KG1 (cell line): ENCODE data around the gene MEIS3.

Experiments
- DNase-seq: peaks from one replicate; lab custom pipeline; 2025; lab: John Stamatoyannopoulos, UW

Gene MEIS3

DNA sequence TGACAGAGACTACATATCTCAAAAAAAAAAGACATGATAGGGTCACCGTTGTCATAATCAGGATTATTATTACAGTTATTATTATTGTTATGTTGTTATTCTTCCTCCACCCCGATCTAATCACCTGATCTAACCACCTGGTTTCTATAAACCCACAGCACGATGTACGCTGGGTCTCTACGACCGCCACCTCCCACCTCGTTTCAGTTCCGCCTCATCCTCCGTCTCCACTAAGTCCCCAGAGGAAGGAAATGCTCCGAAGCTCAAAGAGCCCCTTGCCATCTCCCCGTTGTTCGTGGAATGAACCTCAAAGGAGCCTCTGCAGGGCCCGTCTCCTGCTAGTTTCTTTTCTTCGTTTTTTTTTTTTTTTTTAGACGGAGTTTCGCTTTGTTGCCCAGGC is 15.9 kb upstream of the MEIS3 start:
- no peak for DNase-seq

DNA sequence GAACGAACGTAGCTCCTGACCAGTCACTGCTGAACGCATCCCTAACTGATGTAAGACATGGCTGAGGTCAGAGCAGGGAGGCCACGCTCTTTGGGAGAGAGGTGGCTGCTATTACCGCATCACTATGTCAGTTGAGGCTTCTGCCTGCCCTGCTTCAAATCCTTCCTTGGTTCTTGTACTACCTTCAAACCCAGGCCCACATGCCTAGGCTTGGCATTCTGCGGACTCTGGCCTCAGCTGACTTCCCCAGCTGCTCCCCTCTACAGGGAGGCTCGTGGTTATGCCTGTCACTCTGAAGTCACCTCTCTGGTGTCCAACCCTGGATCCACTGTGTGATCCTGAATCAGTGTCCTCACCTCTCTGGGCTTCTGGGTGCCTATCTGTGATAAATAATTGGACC is 14.8 kb upstream of the MEIS3 start:
- no peak for DNase-seq

DNA sequence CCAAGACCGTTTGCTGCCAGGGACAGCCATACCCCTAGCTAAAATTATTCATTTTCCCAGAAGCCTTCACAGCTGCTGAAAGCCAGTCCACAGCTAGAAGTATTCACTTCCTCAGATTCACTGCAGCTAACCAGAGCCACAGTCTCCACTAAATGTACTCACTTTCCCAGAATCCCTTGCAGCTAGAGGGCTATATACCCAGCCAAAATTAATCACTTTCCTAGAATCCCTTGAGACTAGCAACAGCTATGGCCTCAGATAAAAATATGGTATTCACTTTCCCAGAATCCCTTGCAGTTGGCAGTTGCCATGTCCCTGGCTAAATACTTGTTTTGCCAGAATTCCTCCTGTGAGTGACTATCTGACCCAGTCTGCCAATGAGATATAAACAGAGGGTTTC is 13.8 kb upstream of the MEIS3 start:
- no peak for DNase-seq

DNA sequence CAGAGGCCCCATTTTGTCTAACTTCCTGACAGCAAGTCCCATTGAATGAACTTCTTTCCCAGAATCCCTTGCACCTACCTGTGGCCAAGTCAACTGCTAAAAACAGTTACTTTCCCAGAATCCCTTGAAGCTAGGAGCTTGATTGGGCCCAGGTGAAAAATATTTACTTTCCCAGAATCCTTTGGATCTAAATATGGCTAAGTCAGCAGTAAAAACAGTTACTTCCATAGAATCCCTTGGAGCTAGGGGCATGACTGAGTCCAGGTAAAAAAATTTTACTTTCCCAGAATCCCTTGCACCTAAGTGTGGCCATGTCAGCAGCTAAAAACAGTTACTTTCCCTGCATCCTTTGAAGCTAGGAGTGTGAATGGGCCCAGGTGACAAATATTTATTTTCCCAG is 13.2 kb upstream of the MEIS3 start:
- no peak for DNase-seq

DNA sequence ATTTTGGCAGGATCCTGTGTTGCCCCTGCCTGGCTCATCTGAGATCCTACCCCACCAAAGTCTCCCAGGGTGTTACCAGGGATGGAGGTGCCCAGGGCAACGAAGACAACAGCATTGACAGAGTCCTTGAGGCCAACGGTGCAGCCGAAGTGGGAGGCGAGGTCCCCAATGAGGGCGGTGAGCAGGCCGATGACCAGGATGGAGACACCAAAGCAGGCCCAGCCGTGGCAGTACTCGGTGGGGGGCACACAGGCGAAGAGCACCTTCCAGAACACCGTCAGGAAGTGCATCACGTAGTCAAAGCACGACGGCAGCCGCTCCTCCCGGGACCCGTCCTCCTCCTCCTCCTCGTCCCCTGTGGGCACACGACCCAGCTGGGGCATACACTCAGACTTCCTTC is 12.8 kb upstream of the MEIS3 start:
- DNase-seq, result no peak

DNA sequence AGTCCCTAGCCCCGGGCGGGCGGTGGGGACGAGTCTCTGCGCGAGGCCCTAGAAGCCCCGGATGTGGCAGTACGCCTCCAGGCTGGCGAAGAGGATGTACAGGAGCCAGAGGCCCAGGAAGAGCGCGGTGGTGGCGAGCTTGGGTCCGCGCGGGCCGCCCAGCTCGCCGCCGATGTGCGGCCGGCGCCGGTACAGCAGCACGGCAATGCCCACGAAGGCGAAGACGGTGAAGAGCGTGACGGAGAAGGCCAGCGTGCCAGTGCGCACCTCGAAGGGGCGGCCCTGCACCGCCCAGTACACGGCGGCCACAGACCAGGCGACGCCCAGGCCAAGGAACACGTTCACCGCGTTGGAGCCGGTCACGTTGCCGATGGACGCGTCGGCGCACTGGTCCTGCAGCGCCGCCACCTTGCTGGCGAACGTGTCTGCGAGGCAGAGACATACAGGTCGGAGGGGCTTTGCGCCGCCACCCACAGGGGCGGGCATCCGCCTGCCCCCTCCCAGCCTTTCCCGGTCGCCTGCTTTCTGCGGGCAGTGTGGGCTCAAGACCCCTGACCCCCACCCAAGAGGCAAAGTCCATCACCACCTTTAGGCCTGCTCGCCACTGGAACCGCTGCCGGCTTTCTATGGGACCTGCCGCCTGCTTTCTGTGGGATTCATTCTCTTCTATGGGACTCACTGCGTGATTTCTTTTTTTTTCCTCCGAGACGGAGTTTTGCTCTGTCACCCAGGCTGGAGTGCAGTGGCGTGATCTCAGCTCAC is 10.9 kb upstream of the MEIS3 start:
- DNase-seq, result peak; percentile 15

DNA sequence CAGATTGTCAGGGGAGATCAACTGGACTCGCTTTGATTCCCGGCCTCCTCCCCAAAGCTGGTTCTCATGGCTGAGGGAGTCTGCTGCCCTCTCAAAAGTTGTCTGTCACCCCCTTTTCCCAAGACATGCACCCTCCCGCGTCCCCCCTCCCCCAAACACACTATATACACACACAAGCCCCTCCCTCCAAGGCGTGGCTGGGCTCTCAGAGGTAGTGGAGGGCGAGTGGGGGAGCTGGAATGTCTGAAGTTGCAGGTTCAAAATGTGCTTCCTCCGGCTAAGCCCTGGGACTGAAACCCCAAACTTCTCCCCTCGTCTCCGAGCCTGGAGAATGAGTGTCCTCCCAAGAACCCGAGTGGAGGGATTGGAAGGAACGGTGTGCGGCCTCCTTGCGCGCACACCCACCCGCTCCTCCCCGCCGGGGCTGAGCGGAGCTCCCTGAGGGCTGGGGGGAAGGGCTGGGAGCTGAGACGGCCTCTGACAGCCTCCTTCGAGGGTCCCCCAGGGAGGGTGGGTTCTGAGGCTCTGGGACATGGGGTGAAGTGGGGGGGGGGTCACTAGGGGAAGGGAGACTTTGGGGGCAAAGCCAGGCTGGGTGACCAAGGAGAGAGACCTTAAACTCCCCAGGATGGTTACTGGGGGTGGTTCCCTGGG is 9.9 kb upstream of the MEIS3 start:
- no peak for DNase-seq

DNA sequence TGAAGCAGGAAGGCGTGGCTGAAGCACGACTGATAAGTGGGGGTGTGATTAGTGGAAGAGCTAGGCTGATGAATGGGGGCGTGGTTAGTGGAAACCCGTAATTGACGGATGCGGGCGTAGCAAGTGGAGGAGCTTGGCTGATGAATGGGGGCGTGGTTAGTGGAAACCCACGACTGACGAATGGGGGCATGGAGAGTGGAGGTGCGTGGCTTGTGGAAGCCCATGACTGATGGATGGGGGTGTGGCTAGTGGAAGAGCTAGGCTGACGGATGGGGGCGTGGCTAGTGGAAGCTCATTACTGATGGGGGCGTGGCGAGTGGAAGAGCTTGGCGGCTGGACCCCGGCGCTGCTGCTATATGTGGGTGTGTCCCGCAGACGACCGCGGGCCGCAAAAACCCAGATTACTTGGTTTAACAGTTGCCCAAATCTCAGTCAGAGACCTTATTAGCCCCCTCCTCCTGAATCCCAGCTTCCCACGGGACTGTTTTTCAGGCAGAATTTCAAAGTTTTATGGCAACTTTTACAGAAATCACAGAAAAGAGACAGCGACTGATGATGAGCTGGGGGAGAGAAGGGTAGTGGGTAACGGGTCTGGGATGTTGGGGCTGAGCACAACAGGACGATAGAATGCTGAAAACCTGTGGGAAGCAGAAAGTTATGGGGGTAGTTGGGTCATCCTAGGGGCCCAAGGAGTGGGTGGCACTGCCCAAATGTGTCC is 9.0 kb upstream of the MEIS3 start:
- no peak for DNase-seq

DNA sequence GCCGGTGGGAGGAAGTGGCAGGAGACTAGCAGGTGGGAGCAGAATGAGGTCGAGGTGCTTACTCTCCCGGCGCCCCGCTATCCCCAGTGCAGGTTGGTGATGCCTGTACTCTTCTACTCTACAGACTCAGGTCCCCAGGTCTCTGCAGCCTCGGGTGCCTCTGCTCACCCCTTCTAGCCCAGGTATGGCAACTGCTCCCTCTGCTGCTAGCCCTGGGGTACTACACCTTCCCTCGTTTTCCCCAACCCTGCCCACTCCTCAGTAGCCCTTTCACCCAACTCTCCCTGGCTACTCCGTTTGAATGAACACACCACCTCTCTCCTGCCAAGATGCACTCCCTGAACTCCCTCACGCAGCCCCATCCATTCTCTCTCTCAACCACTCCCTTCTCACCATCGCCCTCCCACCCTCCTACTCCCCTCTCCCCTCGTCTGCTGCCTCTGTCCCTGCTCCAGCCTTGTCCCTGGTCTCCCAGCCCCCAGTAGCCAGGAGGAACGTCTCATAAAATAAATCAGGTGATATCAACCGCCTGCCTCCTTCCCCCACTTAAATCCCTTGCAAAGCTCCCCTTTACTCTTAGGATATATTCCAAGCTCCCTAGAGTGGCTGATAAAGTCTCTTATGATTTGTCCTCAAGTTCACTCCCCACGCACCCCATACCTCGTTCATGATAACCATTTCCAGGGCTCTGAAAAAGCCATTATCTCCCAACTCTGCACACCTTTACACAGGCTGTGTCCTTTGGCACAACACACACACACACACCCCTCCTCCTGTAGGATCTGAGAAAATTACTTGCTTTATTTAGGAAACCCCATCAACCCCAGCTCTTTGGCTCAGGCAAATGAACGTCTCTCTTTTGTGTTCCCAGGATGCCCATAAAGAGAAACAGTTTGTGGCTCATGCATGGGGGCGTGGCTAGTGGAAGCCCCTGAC is 8.2 kb upstream of the MEIS3 start:
- DNase-seq, result peak; percentile 38

DNA sequence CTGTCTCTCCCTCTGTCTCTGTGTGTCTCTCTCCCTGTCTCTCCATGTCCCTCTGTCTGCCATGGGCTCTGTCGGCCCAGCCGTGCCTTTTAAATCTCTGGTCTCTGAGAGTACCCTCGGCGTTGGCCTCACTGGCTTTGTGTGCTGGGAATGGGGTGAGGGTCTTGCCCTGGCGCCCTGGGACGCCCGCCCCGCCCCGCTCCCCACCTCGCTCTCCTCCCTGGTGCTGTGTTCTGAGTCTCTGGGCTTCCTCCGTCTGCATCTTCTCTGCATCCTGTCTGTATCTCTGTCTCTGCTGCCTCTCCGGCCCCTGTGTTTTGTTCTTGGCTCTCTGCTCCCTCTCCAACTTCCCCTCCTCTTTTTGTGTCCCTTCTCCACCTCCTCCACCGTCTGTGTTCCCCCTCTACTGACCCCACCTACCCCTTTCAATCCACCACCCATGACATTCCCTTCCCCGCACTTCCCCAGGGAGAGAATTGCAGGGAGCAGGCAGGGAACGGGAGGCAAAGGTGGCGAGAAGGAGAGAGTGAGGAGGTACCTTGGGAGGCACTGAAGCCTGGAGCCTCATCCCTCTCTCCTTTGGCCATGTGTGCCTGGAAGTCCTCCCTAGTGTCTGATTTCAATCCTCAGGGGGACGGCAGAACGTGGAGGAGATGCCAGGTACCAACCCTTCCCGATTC is 4.0 kb upstream of the MEIS3 start:
- no peak for DNase-seq

DNA sequence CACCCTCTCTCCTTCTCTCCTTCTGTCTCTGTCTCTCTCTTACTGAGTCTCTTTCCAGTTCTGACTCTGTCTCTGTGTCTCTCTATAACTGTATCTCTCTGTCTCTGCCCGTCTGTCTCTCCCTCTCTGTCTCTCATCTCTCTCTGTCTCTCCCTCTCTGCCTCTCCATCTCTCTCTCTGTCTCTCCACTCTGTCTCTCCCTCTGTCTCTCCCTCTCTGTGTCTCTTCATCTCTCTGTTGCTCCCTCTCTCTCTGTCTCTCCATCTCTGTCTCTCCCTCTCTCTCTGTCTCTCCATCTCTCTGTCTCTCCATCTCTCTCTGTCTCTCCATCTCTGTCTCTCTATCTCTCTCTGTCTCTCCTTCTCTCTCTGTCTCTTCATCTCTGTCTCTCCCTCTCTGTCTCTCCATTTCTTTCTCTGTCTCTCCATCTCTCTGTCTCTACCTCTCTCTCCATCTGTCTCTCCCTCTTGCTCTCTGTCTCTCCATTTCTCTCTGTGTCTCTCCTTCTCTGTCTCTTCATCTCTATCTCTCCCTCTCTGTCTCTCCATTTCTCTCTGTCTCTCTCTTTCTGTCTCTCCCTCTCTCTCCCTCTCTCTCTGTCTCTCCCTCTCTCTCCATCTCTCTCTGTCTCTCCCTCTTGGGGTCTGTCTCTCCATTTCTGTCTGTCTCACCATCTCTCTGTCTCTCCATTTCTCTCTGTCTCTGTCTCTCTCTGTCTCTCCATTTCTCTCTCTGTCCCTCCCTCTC is 3.3 kb upstream of the MEIS3 start:
- DNase-seq, result no peak

DNA sequence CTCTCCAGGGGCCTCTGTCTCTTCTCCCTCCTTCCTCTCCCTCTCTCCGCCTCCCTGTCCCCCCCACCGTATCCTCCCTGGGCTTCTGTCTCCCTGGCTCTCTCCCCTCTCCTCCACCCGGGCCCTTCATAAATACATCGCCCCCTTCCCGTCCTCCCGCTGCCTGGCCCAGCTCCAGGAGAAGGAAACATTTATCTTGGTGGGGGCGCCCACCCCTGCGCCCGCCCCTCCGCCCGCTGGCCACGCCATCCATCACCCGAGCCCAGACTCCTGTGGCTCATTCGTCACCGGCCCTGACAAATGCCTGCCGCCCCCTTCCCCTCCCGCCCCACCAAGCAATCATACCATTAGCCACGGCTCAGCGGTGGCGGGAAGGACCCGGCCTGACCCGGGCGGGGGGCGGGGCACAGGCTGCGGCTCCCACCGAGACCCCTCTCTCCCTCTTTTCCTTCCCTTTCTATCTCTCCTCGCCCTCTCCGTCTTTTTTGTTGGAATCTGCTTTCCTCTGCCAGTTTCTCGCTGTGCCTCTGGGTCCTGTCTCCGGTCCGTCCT is 2.6 kb upstream of the MEIS3 start:
- DNase-seq, result no peak

DNA sequence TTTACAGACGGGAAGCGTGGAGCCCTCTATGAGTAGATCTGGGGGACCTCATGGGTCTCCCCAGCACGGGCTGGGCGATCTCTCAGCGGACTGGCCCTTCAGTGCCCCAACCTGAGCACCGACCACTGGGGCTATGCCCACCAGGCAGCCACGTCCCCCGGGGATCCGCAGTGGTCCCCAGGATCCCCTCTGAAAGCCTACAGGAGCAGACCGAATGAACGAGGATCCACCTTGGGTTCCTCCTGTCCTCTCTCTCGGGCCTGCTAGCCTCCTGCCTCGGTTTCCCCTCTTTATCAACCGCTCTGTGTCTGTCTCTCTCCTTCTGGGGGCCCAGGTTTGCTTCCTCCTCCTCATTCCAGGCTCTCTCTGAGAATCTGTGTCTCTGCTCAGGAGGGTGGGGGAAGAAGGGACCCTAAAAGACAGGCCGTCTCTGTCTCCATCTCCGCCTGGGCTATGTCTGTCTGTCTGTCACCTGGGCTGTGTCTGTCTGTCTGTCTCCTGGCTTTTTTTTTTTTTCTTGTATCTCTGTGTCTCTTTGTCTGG is 2.0 kb upstream of the MEIS3 start:
- DNase-seq, result no peak

DNA sequence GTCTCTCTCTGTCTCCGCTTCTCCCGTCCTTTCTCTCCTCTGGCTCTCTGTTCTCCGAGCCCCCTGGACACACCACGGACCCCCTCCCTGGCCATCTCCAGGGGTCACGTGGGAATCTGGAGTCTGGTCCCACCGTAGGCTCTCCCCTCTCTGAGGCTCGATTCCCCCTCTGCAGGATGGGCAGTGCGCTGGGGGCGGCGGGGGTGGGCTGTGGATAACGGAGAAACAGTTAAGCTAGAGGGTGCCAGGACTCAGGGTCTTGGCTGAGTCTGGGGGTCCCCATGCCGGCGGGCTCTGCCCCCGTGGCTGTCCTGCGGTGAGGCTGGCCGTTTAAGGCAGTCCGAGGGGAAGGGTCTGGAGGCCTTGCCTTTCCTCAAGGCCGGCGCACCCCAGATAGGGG is 462 bp upstream of the MEIS3 start:
- no peak for DNase-seq

DNA sequence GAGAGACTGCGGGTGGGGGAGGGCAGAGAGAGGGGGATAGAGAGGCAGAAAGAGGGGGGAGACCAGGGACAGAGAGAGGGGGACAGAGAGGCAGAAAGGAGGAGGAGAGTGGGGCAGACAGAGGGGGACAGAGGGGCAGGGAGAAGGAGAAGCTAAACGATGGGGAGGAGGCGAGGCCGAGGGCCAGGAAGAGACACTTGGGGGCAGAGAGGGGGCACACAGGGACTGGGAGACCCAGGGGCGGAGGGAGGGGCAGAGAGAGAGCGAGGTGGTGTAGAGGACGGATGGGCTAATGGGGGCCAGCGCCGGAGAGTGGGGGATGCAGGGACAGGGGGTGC is 666 bp downstream of the MEIS3 start:
- DNase-seq, result no peak

DNA sequence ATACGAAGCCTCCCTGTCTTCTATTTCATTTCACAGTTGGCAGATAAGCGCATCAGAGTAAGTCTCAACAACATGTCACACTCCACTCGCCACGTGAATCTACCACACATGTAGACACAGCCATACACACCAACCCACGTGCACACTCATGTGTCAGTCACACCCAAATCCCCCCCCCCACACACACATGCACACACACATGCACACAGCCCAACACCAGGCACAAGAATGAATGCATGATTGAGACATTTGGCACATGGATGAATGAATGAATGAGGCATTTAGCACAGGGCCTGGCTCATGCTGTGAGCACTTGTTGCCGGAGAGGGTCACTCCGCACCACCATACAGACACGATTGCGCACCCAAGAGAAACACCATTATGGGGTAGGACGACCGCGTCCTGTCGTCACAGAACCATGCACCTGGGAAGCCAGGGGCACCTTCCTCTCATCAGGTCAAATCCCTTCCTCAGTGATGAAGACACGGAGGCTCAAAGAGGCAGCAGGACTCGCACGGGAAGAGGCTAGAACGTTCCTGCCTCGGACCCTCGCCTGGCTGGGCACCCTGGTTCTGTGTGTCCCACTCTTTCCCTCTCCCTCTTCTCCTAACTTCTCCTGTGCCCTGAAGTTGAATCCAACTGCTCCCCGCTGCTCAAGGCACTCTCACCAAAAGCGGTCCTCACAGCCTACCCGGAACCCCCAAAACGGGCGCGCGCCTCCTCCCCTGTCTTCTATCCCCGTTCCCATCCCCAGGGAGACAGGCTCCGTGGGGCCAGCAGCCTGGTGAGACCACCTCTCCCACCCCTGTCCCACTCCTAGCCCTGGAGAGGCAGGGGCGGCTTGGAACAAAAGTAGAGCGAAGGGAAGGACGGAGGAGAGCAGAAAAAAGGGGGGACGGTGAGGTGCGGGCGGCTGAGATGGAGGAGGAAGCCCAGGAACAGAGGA is 1.3 kb downstream of the MEIS3 start:
- DNase-seq, result no peak

DNA sequence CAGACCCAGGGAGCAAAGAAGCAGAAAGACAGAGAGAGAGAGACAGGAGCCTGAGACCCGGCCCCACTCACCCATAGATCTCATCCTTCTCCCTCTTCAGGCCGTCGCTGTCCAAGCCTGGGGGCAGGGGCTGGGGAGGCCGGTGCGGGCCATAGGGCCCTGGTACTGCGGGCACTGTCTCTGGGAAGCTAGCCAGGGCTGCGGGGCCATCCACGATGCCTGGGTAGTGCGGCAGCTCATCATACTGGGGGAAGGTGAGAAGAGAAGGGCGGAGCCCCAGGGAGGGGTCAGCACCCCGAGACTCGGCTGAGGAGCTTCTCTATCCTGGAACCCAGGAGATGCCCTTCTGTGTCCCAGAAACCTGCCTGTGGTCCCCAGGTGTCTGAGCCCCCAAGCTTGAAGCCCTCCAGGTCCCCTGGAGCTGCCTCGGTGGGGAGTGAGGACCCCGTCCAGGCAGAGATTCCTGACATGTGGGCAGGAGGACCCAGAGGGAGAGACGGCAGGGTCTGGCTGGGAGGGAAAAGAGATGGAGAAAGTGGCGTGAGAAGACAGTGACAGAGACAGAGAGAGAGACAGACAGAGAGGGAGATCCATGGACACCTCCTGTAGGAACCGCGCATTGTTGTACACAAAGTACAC is 2.1 kb downstream of the MEIS3 start:
- no peak for DNase-seq

DNA sequence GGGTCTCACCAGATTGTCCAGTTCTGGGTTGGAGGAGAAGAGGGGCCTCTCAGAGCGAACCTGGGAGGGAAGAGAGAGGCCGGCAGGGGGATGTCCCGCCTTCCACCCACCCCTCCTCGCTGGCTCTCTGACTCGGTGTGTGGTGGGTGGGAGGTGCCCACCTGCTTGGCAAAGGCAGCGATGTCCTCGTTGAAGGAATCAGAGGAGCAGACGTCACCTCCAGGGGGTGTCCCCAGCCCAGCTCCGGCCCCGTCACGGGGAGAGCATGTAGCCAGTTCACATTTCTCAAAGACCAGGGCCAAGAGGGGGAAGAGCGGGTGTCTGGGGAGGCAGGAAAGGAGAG is 2.7 kb downstream of the MEIS3 start:
- DNase-seq, result no peak
